Measurements from ENCODE around the gene ADRB1. TPM values are rescaled to one million over a fixed set of nuclear protein-coding genes. Genes with fewer than 3 reads are reported as not detected.

The ADRB1 gene
- not detected in 2 replicates for polyA plus RNA-seq (2012; rRNA removed)
- polyA plus RNA-seq (2012; cell fraction: cytosol; rRNA removed): not detected in 2 replicates
- not detected in 2 replicates for polyA plus RNA-seq (2012; cell fraction: nucleus; rRNA removed)

DNA sequence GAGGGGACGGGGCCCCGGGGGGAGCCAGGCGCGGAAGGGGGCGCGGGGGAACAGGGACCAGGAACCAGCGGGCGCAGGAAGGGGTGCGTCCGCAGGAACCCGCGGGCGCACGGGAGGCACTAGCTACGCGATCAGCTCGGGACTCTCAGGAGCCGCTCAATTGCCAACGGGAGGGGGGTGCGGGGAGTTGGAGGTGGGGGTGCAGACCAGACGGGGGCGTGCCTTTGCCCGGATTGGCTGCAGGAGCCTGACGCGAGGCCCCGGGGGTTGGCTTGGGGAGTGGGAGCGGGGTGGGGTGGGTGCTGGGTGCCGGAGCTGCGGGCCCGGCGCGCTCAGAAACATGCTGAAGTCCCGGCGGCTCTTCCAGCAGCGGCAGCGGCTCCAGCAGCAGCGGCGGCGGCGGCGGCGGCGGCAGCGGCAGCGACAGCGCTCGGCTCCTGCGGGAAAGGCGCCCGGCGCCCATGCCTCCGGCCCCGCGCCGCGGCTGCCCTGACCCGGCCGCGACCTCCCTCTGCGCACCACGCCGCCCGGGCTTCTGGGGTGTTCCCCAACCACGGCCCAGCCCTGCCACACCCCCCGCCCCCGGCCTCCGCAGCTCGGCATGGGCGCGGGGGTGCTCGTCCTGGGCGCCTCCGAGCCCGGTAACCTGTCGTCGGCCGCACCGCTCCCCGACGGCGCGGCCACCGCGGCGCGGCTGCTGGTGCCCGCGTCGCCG, at the start of gene ADRB1:
Gene ADRB1, plus strand, starts transcription at position 335 of the 715 bp plus-strand sequence. Its CDS starts 267 bp downstream, at position 602.
- Histone ChIP-seq H3K4me2 (peak within 1 kb of the TSS; percentile 59), H3K9me3 (no peaks in the 10 kb centered on the region), H3K9me2 (no peaks in the 10 kb centered on the region), H4K20me1 (ENCODE audit: insufficient read depth) (no peaks in the 10 kb centered on the region), H3K27ac (ENCODE audit: low read depth in 2 of 2, low read length in 1 of 2) (no peak within 1 kb of the TSS), H3F3A (replicated peaks; ENCODE audit: insufficient read depth) (no peaks in the 10 kb centered on the region), H3K4me1 (ENCODE audit: control insufficient read depth in 1 of 2, insufficient read depth in 2 of 2, low read depth in 1 of 2, low read length in 1 of 2) (peaks cover 0 to 6% of the 10 kb centered on the region in 2 experiments; a peak in 1 of 4 replicates), H3K4me3 (ENCODE audit: low read depth in 2 of 2, low read length in 1 of 2) (peak within 1 kb of the TSS; percentile 12 to 26; a peak in 3 of 4 replicates), H3K9ac (no peak within 1 kb of the TSS), H3K27me3 (ENCODE audit: insufficient read depth) (peaks cover 47% of the 10 kb centered on the region), H2AFZ (ENCODE audit: low read depth) (no peak within 1 kb of the TSS), H3K36me3 (replicated peaks in 1 of 2; ENCODE audit: control insufficient read depth in 1 of 2, insufficient read depth in 2 of 2, low read length in 1 of 2) (no peaks in the 10 kb centered on the region), H3K79me2 (ENCODE audit: insufficient read depth) (no peaks in the 10 kb centered on the region)
- CTCF ChIA-PET: interaction anchor here (1.0 kb wide), 1 partner anchor 25 kb away, joined by 3 read pairs; no protein-coding TSS in a partner anchor
- TF ChIP-seq, protein P1, sequence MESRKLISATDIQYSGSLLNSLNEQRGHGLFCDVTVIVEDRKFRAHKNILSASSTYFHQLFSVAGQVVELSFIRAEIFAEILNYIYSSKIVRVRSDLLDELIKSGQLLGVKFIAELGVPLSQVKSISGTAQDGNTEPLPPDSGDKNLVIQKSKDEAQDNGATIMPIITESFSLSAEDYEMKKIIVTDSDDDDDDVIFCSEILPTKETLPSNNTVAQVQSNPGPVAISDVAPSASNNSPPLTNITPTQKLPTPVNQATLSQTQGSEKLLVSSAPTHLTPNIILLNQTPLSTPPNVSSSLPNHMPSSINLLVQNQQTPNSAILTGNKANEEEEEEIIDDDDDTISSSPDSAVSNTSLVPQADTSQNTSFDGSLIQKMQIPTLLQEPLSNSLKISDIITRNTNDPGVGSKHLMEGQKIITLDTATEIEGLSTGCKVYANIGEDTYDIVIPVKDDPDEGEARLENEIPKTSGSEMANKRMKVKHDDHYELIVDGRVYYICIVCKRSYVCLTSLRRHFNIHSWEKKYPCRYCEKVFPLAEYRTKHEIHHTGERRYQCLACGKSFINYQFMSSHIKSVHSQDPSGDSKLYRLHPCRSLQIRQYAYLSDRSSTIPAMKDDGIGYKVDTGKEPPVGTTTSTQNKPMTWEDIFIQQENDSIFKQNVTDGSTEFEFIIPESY (IDR thresholded peaks at IDR 0.05; ENCODE audit: borderline replicate concordance, low read depth): no peak
- TF ChIP-seq RFX5 (IDR thresholded peaks at IDR 0.05; ENCODE audit: low read length) (no peak), TEAD4 (IDR thresholded peaks at IDR 0.05; ENCODE audit: borderline replicate concordance, insufficient read depth) (no peak)
- TF ChIP-seq, protein P2, sequence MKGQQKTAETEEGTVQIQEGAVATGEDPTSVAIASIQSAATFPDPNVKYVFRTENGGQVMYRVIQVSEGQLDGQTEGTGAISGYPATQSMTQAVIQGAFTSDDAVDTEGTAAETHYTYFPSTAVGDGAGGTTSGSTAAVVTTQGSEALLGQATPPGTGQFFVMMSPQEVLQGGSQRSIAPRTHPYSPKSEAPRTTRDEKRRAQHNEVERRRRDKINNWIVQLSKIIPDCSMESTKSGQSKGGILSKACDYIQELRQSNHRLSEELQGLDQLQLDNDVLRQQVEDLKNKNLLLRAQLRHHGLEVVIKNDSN (IDR thresholded peaks at IDR 0.05; ENCODE audit: borderline replicate concordance, low read depth): no peak
- peak; percentile 82 for DNase-seq
- 0% methylated on average over 6 of the region's 90 CpGs for WGBS (ENCODE audit: low lambda C conversion rate)
- POLR2A ChIA-PET: no interaction called here

DNA sequence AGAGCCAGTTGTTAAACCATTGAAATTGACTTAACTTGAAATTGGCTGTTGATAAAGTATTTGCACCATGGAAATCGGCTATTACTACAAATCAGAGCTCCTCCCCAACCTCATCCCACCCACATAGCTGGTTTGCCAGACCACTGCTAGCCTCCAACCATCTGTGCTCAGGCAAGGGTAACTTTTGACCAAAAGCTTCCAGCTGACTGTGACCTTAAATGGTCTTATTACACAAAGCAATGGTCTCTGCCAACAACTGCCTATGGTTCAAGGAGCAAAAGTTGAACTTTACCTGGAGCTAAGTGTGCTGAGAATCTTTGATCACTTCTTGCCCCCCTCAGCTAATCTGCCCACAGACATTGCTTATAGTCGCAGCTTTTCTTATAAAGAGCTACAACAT, 48.5 kb upstream of the ADRB1 start:
- POLR2A ChIA-PET: no interaction called here
- H3K4me1 ChIP-seq (ENCODE audit: control insufficient read depth in 1 of 2, insufficient read depth in 2 of 2, low read depth in 1 of 2, low read length in 1 of 2): no peaks in the 10 kb centered on the region
- no peaks in the 10 kb centered on the region for H3F3A ChIP-seq (replicated peaks; ENCODE audit: insufficient read depth)
- no peaks in the 10 kb centered on the region for H3K9me3 ChIP-seq
- CTCF ChIA-PET: no interaction called here
- WGBS (ENCODE audit: low lambda C conversion rate): 36% methylated on average over 2 of the region's 2 CpGs
- H3K4me2 ChIP-seq: no peak overlapping the region
- H3K27ac ChIP-seq (ENCODE audit: low read depth in 2 of 2, low read length in 1 of 2): no peak overlapping the region
- H2AFZ ChIP-seq (ENCODE audit: low read depth): no peak overlapping the region
- no peaks in the 10 kb centered on the region; the same call in 1 of the 2 replicates for H3K27me3 ChIP-seq (ENCODE audit: insufficient read depth)
- TF ChIP-seq, protein P2 (IDR thresholded peaks at IDR 0.05; ENCODE audit: borderline replicate concordance, low read depth): no peak
- TF ChIP-seq, protein P1 (IDR thresholded peaks at IDR 0.05; ENCODE audit: borderline replicate concordance, low read depth): no peak
- TF ChIP-seq, protein P3, sequence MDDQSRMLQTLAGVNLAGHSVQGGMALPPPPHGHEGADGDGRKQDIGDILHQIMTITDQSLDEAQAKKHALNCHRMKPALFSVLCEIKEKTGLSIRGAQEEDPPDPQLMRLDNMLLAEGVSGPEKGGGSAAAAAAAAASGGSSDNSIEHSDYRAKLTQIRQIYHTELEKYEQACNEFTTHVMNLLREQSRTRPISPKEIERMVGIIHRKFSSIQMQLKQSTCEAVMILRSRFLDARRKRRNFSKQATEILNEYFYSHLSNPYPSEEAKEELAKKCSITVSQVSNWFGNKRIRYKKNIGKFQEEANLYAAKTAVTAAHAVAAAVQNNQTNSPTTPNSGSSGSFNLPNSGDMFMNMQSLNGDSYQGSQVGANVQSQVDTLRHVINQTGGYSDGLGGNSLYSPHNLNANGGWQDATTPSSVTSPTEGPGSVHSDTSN (IDR thresholded peaks at IDR 0.05): no peak
- TF ChIP-seq JUND (IDR thresholded peaks at IDR 0.05) (no peak), FOXM1 (IDR thresholded peaks at IDR 0.05; ENCODE audit: low read depth) (no peak), YY1 (IDR thresholded peaks at IDR 0.05; ENCODE audit: low read depth) (no peak), RAD21 (IDR thresholded peaks at IDR 0.05; ENCODE audit: low read length) (no peak), ELF1 (IDR thresholded peaks at IDR 0.05) (no peak), SIN3A (IDR thresholded peaks at IDR 0.05; ENCODE audit: borderline replicate concordance, low read depth, low read length) (no peak), MXI1 (IDR thresholded peaks at IDR 0.05; ENCODE audit: low read depth, low read length) (no peak)
- no peaks in the 10 kb centered on the region for H4K20me1 ChIP-seq (ENCODE audit: insufficient read depth)
- H3K9ac ChIP-seq: no peak overlapping the region
- H3K4me3 ChIP-seq (ENCODE audit: low read depth in 2 of 2, low read length in 1 of 2): no peak overlapping the region
- no peaks in the 10 kb centered on the region for H3K36me3 ChIP-seq (replicated peaks in 1 of 2; ENCODE audit: control insufficient read depth in 1 of 2, insufficient read depth in 2 of 2, low read length in 1 of 2)
- H3K79me2 ChIP-seq (ENCODE audit: insufficient read depth): no peaks in the 10 kb centered on the region
- no peak for DNase-seq
- H3K9me2 ChIP-seq: no peaks in the 10 kb centered on the region

Measured in SK-N-SH (cell line).